ENCODE measurements around the gene TBL1XR1.

The TBL1XR1 gene

GRCh38 chr3:177061369-177061768 is 135.9 kb downstream of the TBL1XR1 start:
- no peak for DNase-seq (ENCODE audit: low spot score)

DNA sequence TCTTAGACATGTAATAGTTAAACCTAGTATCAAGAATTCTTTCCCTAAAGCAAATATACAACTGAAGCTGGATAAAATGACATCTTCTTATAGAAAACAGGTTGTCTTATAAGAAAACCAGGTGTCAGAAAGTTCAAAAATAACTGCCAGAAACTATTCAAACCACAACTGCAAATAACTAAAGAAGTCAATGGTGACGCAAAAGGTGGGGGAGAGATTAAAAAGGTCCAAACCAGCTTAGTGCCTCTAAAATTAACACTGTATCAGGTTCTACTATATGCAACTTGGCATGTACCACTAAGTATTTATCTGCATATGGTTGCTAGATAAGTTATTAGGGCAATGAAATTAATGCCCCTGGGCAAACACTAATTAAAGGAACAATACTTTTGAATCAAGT is 136.8 kb downstream of the TBL1XR1 start:
- DNase-seq (ENCODE audit: low spot score) = no peak

DNA sequence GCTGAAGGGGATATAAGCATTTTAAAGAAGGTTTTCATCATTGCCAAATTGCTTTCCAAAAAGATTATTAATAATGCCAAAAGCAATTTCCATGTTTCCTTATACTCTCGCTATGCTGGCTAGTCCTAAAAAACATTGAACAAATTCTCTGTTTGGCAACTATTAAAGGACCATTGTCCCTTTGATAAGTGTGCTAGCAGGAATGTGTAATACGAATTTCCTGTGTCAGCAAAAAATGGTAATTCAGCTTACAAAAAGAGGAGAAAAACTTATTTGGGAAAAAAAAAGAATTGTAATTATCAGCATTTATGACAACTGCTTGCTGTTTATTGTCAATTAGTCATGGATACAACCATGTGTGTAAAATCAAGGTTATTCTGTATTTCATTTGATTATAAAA is 138.6 kb downstream of the TBL1XR1 start:
- DNase-seq (ENCODE audit: low spot score) = no peak

DNA sequence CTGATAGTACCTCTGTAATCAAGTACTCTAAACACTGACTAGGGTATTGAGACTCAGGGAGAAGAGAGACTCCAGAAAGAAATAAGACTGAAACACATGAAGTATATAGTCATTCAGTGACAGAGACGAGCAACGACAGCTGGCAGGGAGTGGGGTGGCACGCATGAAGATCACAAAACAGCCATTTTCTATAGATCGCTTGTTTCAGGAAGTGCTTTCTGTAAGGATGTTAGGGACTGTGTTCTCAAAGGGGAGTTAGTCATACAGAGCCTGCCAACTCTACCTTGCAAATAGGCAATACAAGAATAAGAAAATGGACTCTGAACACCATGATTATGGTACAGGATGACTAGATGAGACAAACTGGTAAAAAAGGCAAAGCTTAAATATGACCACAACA is 139.5 kb downstream of the TBL1XR1 start:
- no peak for DNase-seq (ENCODE audit: low spot score)

- DNase-seq (ENCODE audit: low spot score) = no peak
Observed at GRCh38 chr3:177056927-177057326, 140.4 kb downstream of the TBL1XR1 start.

- no peak for DNase-seq (ENCODE audit: low spot score)
Observed at GRCh38 chr3:177055605-177056571, 141.4 kb downstream of the TBL1XR1 start.

- no peak for DNase-seq (ENCODE audit: low spot score)
Observed at GRCh38 chr3:177053107-177053506, 144.2 kb downstream of the TBL1XR1 start.

DNA sequence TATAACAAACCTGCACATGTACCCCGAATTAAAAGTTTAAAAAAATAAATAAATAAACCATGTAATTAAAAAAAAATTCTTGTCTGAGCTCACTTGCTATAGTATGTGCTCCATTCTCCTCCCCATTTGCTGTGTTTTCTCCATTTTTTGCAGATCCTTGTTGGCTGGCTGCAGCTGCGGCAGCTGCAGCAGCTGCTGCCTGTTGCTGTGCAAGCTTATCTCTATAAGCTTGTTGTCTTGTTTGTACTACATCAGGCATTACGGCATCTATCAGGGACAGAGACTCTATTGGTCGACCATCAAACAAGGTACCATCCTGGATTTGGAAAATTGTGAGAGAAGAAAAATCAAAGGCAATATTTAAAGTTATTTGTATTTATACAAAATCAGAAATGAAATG is 145.9 kb downstream of the TBL1XR1 start:
- no peak for DNase-seq (ENCODE audit: low spot score)

DNA sequence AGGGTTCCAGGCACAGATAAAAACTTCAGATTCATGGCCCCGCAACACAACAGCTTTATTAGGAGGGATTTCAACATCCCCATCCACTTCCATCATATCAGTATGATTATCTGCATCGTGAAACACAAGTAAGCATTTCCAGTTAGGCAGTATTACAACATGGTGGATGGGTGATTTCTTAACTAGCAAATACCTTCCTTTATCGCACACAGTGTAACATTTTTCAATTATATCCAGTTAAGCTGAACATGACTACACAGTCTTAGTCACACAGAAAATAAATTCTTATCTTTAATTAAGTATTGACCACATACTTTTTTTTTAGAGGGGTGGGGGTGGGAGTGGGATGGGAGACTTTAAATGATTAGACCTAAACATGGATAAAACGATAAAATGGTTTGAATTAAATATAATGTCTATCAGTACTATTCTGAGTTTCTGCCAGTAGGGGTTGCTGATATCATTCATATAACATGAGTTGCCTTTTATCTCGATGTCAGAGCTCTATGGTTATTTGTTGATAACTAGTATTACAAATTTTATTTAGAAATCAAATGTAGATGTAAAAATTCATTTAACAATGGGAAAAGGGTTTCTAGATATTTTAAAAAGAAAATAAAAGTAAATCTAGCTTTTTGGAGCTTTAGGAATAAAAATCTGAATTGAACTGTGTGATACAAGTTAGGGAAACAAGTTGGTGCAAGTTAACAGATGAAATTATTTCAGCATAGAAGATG is 146.6 kb downstream of the TBL1XR1 start:
- DNase-seq (ENCODE audit: low spot score) = peak; percentile 31

DNA sequence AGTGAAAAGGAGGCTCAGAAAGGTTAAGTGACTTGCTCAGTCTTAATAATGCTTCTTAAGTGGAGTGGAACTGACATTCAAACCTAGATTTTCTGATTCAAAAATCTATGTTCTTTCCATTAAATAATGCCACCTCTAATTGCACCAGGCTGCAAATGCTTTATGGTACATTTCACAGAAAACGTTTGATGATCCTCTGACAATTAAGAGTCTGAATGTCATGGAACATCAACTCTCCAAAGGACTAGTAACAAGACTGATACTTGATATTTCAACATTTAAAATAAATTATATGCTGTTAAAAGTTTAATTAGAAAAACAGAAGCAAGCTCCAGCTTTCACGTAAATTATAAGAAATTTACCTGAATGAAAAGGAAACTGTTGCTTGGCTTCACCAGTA is 151.5 kb downstream of the TBL1XR1 start:
- DNase-seq (ENCODE audit: low spot score) = no peak

- no peak for DNase-seq (ENCODE audit: low spot score)
Observed at GRCh38 chr3:177045222-177045621, 152.1 kb downstream of the TBL1XR1 start.

- DNase-seq (ENCODE audit: low spot score) = no peak
Observed at GRCh38 chr3:177041730-177042551, 155.3 kb downstream of the TBL1XR1 start.

DNA sequence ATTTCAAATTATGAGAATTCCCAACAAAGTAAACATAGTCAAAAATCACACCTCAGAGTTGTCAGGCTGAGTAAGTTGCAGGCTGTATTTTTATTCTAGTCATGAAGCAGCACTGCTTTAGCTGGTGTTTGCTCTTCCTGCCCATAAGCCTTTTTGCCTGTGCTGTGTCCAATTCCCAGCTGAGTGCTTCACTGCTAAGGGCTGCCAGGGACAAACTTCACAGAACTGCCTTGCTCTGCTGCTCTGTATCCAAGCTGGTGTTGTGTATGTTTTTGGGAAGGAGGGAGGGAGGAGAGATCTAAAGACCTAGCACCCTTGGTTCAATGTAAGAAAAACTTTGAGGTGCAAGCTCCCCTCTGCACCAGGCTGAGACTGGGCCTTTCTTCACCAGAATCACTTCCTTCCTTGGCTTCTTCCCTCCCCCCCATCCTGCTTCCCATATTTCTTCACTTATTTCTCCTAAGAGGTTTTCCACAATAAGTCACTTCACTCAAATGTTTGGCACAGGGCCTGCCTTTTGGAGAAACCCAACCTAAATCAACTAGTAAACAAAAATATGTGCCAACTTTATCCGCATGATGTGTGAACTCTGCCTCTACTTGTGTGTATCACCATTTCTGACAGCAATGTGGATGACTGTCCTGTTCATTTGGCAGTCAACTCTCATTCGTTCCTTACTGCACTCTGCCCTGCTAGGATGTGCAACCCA is 156.1 kb downstream of the TBL1XR1 start:
- DNase-seq (ENCODE audit: low spot score) = no peak

DNA sequence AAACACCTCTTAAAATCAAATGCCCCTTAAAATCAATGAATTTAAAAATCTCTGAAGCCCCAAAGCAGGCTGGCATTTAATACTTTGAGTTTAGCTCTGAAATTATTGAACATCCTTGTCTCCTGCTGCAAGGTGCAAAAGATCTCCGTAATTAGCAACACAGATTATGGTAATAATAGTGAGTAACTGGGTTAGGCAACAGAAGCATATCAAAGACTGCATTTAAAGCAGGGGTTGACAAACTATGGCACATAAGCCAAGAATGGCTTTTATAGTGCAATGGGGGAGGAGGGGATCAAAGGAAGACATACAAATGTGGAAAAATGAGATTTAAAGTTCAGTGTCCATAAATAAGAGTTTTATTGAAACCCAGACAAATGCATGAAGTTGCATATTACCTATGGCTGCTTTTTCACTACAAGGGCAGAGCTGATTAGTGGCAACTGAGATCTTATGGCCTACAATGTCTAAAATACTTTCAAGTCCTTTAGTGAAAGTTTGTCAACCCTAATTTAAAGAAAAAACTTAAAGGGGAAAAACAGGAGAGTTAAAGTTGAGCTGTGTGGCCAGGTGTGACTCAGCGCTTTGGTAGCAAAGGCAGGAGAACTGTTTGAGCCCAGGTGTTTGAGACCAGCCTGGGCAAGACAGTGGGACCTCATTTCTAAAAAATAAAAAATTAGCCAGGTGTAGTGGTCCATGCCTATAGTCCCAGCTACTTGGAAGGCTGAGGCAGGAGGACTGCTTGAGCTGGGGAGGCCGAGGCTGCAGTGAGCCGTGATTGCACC is 157.6 kb downstream of the TBL1XR1 start:
- no peak for DNase-seq (ENCODE audit: low spot score)

GRCh38 chr3:177037241-177037640 is 160.0 kb downstream of the TBL1XR1 start:
- DNase-seq (ENCODE audit: low spot score) = no peak

DNA sequence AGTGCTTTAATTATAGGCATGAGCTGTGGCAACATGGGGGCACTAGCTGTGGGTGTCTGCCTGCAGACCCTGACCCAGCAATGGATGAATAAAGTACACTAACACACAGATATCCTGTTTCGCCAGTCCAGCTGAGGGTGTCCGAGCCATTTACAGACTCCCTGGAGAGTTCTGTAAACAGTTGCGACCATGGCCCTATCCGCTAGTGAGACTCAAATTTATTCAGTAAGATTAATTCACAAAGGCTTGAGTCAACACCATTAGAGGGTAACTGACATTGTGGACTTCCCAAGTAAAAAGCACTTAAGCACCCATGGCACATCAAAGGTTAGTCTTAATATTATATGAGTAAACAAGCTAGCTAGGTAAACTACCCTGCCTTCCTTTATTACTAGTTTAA is 161.6 kb downstream of the TBL1XR1 start:
- no peak for DNase-seq (ENCODE audit: low spot score)

DNA sequence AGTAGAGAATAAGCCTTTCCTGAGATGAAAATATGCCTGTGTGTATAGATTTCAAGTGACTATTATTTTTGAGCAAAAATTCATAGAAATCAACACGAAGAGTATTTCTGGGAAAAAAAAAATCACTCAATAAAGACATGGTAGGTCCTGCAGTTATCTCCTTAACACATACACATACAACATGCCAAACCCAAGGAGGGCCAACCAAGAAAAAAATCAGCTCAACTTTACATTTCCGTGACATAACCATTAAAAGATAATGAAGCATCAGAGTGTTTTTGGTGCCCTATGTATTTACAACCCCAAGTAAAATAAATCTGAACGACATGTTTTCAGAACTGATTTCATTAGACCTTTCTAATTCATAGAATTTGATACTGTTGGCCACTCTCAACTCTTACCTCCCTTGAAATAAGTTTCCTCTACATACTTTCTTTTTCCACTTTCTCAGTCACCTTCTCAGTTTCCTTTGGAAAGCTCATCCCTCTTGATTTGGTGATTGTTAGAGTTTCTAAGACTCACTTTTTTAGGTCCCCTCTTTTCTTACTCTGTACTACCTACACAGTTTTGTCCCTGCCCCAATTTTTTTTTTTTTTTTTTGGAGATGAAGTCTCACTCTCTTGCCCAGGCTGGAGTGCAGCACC is 162.3 kb downstream of the TBL1XR1 start:
- no peak for DNase-seq (ENCODE audit: low spot score)

GRCh38 chr3:177026505-177027277 is 170.6 kb downstream of the TBL1XR1 start:
- no peak for DNase-seq (ENCODE audit: low spot score)

DNA sequence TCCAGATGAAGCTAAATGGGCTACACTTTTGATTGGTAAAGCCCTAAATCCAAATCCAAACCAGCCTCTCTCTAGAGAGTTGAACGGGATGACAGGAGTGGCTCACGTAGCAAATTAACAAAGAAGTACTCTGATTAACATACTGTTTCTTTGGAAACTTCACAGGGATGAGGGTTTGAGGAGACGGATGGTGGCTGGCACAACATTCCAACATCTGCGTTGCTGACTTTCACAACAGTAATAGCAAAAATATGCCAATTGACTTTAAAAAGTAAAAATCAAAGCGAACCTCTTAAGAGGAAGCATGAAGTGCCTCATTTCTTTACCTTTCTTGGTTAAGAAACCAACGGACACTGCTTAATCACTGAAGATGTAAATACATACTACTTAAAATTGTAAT is 181.4 kb downstream of the TBL1XR1 start:
- DNase-seq (ENCODE audit: low spot score) = no peak
